ENCODE measurements around the gene AVPR1A.
"Not testable (repeated sequence)": the region's sequence is repeated elsewhere in the genome, so short reads cannot be mapped to it uniquely, and the experiment has no call there.

Gene AVPR1A

DNA sequence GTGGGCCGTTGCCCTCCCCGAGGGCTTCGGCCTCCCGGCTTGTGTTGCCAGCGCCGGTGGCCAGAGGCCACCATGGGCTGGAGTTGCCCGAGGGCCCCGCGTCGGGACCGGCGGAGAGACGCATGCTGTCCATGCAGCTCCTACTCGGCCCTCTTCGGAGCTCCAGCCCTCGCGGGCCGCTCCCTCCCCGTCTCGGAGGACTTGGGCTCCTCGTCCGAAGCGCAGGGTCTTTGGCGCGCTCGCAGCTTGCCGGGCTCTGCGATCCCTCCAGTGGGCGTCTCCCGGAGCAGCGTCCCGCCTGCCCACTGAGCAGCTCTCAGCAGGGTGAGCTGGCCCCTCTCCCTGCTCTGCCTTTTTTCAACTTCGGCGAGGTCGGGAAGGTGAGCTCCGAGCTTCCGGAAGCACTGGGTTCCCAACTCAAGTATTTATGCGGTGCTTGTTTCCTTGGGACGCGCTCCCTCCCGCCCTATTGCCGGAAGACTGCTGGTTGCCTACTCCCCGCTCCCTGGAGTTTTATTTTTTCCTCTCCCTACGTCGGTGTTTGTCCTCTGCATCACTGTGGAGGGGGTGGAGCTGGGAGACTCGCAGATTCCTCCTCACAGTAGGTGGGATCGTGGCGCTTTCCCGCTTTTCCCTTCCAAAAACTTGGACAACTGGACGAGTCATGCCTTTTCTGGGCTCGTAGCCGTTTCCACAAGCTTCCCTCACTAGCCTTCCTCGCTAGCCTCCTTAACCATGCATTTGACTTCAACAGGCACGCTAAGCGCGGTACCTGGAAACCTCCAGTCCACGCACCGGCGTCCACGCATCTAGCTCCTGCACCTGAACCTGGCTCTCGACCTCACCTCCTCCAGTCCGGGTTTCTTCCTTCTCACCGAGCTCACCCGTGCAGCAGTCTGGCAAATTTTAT, at the start of gene AVPR1A:
TSS of gene AVPR1A (minus strand) at position 489 of the 910 bp plus-strand sequence. CDS start at position 124, 365 bp downstream.
- no peak for DNase-seq (ENCODE audit: low read depth in 3 of 3)

DNA sequence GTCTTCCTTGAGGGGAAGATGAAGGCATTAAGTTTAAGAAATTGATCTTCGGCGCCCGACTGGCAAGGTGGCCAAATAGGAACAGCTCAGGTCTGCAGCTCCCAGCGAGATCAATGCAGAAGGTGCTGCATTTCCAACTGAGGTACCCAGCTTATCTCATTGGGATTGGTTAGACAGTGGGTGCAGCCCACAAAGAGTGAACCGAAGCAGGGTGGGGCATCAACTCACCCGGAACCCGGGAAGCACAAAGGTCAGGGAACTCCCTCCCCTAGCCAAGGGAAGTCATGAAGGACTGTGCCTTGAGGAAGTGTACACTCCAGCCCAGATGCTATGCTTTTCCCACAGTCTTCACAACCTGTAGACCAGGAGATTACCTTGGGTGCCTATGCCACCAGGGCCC, 45.2 kb upstream of the AVPR1A start:
- no peak for DNase-seq (ENCODE audit: low read depth in 3 of 3)

DNA sequence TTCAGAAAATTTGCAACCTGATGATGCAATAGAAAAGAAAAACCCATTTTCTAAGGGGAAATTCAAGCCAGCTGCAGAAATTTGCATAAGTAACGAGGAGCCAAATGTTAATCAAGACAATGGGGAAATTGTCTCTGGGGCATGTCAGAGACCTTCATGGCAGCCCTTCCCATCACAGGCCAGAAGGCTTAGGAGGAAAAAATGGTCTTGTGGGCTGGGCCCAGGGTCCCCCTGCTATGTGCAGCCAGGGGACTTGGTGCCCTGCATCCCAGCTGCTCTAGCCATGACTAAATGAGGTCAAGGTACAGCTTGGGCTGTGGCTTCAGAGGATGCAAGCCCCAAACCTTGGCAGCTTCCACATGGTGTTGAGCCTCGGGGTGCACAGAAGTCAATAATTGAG, 28.2 kb upstream of the AVPR1A start:
- DNase-seq (ENCODE audit: low read depth in 3 of 3) = no peak

DNA sequence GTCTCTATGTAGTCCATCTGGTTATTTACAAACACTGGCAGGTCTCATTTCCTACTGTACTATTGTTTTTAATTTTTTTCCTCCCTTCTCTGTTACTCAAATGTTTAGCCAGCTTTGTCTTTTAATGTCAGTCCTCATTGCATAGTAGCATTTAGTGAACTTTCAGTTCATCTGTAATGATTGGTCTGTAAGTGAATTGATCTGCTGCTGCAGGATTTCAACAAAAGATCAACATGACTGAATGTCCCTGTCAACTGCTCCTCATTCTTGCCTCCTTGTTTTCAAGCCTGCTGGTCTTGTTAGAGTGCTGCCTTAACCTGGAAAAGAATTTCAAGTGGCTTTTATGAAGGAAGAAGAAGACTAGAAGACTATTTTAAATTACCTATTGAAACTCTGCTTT, 19.3 kb upstream of the AVPR1A start:
- no peak for DNase-seq (ENCODE audit: low read depth in 3 of 3)

DNA sequence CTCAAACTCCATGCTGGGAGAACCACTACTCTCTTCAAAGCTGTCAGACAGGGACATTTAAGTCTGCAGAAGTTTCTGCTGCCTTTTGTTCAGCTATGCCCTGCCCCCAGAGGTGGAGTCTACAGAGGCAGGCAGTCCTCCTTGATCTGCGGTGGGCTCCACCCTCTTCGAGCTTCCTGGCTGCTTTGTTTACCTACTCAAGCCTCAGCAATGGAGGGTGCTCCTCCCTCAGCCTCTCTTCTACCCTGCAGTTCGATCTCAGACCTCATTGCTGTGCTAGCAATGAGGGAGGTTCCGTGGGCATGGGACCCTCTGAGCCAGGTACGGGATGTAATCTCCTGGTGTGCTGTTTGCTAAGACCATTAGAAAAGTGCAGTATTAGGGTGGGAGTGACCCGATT, 16.7 kb upstream of the AVPR1A start:
- DNase-seq (ENCODE audit: low read depth in 3 of 3) = not testable (repeated sequence)

DNA sequence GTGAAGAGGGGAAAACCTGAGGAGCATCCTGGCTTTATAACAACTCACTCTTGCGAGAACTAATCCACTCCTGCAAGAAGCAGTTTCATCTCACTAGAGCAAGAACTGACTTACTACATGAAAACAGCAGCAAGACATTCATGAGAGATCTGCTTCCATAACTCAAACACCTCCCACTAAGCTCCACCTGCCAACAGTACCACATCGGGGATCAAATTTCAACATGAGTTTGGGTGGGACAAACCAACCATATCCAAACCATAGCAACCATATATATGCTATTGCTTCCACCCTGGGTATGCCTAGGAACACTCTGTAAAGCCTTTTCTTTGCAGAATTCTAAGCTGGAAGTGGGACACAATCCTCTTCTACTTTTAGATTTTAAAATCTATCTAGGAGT, 13.9 kb upstream of the AVPR1A start:
- DNase-seq (ENCODE audit: low read depth in 3 of 3) = no peak

DNA sequence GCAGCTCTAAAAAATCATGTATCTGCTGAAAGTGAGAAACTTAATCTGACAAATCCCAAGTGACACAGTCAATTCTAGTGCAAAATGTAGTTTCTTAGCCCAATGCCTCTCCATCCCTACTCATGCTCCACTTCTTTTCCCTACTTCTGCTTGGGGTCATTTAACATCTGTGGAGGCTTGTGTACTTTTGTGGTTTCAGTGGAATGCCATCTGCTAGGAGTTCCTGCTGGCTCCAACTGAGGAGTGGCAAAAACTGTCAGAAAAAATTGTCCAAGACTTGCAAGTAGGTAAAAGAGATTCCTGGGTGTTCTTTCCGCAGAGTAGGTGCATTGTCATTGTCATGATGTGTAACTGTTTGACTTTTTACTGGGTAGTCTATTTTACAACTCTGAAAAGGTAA, 12.5 kb upstream of the AVPR1A start:
- DNase-seq (ENCODE audit: low read depth in 3 of 3) = no peak

DNA sequence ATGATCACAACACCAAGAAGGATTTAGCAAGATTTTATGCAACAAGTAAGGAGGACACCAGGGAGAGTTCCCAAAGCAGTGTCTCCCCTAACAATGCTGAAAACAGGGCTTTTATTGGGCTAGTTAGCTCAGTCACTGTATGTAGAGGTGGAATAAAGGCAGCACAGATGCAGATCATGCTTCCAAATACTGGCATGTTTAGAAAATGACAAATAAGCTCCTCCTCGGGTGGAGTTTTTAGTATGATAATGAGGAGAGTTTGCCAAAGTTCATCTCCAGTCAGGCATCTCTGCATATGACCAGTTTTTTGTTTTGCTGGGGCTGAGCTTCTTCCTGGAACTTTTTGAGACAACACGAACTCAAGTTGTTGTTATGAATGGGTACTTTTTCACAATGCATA, 4.4 kb upstream of the AVPR1A start:
- no peak for DNase-seq (ENCODE audit: low read depth in 3 of 3)

DNA sequence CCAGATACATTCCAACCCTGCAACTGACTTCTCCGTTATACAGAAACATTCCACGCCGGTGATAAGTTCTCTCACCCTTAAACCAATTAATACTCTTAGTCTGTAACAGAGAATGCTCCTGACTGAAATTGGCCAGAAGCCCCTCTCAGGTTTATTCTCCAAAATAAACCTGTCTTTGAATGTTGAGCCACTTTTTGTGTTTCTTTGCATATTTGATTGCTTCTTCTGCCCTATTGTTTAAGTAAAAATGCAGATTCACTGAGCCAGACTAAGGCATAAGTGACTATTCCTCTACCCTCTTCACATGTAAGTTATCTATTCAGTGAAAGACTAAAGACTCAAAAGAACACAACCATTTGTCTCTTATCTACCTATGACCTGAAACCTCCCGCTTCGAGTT, 3.6 kb upstream of the AVPR1A start:
- no peak for DNase-seq (ENCODE audit: low read depth in 3 of 3)

DNA sequence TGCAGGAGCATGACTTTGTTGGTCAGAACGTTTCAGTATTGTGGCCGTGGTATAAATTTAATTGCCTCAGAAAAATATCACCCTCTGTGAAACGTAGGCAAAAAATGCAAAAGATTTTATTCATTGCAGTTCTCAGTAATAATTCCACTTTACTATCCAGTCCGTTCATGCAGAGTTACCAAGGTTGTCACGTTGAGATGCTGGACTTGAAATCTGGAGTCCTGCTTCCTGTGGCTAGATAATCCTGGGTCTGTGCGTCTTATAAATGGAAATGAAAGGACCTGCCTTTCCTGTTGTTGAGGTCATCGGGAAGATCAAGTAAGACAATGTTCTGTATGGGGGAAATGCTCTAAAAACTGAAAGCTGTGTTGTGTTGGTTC, 1.3 kb upstream of the AVPR1A start:
- DNase-seq (ENCODE audit: low read depth in 3 of 3) = no peak

DNA sequence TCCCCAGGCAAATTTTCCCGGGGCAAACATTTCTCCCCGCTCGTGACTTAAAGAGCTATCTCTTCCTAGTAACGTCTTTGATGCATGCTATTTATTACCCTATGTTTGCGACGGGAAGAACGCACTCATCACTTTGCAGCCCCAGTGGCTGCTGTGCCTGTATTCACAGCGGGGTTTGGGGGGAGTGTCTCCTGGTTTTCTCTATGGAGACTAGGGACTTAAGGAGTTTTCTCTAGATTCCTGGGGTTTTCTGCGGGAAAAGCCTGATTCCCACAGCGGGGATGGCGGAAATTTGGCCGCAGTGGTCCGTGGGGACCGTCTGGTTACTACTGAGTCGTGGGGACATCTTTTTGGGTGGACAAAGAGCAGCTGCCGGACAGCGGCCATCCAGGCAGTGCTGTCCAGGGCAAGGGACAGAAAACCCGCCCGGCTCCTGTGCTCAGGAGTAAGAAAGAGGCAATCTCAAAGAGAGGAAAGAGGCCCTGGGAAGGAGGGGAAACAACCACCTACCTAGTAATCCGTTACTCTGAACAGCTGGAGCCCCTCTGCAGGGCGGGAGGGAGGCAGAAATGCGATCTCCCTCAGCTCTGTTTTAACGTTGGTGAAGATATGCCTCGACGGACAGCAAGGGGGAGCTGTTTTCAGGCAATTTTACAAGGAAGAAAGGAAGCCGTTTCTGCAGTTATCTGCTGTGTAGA, 771 bp upstream of the AVPR1A start:
- no peak for DNase-seq (ENCODE audit: low read depth in 3 of 3)

DNA sequence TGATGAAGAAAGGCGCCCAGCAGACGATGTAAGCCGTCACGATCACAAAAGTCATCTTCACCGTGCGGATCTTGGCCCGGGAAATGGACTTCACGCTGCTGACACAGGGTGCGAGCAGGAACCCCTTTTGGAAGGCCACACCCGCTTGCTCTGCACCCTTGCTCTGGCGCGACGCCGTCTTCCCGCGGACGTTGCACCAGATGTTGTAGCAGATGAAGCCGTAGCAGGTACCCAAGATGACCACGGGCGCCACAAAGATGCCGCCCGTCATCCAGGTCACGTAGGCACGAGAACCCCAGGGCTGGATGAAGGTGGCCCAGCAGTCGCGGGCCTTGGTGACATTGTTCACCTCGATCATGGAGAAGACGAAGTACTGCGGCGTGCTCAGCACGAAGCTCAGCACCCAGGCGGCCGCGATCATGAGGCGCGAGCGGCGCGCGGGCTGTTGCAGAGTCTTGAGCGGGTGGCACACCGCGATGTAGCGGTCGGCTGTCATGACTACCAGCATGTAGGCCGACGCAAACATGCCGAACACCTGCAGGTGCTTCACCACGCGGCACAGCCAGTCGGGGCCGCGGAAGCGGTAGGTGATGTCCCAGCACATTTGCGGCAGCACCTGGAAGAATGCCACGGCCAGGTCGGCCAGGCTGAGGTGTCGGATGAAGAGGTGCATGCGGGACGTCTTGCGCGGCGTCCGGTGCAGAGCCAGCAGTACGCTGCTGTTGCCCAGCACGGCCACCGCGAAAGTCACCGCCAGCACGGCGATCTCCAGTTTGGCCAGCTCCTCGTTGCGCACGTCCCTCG, 890 bp downstream of the AVPR1A start:
- no peak for DNase-seq (ENCODE audit: low read depth in 3 of 3)

DNA sequence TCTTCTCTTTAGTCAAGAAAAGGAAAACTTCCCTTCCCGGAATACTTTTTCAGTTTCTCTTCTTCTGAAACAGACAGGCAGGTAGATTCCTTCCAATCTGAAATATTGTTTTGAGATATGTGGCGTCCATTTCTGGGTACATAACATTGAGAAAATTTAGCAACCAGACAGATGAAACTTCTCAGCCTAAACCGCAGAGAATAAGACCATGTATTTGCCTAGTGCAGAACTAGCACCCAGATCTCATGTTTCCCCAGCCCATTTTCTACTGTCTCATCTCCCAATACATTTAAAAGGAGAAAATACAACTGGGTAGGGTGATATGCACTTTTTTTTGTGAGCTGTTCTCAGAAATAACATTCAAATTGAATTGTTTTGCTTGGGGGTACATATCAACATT, 6.4 kb downstream of the AVPR1A start:
- no peak for DNase-seq (ENCODE audit: low read depth in 3 of 3)

DNA sequence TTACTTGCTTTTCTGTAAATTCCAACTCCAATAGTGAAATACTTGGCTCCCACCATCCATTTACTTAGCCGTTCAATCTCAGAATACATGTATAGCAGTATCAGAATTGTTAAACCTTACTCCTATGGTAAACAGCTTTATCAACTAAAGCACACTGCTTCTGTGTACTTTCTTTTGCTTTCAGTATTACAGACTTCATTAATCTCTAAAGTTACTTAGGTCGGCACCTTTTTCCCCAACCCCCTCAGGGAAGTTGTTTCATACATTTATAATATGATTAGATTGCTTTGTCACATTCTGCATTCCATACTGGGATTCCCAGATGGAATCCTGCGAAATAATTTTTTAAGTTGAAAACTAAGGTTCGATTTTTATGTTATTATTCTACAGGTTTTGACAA, 12.5 kb downstream of the AVPR1A start:
- no peak for DNase-seq (ENCODE audit: low read depth in 3 of 3)

DNA sequence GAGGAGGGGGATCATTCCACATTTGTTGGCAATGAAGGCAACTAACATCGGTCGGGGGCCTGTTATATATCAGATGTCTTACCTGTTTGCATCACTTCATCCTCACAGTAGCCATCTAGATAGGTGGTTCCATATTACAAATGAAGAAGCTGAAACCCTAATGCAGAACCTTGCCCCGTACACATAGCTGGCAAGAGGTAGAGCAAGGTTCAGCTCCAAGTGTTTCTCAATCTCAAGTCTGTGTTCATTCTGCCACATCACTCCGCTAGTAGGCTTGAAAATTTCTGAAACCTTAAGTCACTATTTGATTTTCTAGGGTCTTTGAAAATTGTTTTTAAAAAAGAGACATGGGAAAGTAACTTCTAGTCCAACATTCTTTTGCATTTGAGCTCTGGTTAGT, 17.0 kb downstream of the AVPR1A start:
- DNase-seq (ENCODE audit: low read depth in 3 of 3) = no peak

DNA sequence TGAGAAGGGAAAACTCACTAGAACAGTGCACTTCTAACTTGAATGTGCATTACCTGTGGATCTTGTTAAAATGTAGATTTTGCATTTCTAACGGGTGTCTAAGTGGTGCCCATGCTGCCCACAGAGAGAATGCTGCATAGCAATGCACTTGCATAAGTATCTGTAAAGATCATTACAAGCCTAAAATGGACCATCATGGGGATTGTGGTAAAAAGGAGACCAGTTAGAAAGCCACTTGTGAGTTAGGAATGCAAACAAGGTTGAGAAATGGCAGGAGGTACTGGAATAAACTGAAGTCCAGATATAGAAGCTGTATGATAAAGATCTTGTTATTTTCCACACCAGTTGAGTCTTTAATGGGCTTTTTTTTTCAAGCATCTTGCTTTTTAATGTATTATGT, 18.8 kb downstream of the AVPR1A start:
- no peak for DNase-seq (ENCODE audit: low read depth in 3 of 3)

DNA sequence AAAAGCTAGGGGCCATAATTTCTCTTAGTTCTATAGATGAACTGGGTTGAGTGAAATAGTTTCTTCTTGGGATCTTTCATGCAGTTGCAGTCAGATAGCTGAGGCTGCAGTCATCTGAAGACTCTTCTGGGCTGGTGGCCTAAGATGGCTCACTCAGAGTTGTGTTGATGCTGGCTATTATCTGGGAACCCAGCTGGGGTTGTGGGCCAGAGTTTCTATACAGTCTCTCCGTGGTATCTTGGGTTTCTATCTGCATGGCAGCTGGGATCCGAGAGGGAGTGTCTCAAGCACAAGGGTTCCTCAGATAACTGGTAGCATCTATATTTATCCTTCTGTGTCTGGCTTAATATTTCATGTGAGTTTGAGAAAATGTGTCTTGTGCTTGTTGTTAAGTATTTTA, 21.1 kb downstream of the AVPR1A start:
- DNase-seq (ENCODE audit: low read depth in 3 of 3) = no peak

DNA sequence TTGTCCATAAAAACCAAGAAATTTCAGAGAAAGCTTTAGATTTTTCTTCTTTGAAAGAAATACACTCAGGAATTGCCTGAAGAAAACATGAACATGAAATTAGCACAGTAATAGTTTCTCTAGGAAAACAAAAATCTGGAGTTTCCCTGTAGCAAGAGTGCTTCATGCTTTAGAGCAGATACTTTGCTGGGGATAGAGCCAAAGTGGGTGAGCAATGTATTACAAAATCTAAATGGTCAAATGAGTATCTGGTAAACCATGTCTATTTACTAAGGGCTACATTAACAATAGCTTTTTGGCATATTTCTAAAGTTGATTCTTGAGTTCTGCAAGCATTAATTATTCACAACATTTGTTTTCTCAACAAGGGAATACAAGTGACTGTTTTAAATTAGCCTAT, 26.2 kb downstream of the AVPR1A start:
- DNase-seq (ENCODE audit: low read depth in 3 of 3) = no peak

DNA sequence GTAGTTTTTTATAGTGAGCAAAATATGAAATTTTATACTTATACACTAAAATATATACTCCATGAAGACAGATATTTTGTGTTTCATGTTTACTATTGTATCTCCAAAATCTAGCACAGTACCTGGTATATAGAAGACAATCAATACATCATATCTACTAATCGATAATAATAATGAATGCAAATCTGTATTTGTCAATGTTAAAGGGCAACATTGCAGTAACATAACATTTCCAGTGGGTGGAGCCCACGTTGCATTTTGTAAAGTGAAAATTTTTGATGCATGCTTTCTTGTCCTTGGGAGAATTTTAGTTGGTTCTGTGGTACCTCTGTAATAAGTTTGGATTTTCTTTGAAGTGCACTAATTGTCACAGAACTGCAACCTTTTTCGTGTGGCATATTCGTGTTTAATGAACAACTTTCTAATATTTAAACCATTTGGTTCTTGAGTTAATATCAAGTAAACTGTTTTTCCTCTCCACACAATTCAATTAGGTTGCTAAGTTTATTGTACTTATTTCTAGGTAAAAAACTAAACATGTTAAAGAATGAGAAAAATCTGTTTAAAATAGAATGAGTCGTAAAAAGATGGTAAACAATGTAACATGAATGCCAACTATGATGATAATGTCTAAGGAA, 47.4 kb downstream of the AVPR1A start:
- no peak for DNase-seq (ENCODE audit: low read depth in 3 of 3)

DNA sequence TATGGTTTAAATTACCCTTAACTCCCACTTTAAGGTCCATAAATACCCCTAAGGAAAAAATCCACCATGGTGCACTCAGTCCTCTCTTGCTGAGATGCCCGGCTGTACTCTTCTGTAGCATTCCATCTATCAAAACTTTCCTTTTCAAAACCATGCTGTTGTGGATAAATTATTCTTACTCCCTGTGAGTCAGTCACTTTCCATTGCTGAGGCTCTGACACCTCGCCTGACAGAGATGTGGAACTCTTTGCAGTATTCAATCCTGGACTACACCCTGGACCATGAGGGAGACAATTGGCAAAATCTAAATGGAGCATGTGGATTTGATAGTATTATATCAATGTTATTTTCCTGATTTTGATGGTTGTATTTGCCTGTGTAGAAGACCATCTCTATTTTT, 49.1 kb downstream of the AVPR1A start:
- DNase-seq (ENCODE audit: low read depth in 3 of 3) = no peak

DNA sequence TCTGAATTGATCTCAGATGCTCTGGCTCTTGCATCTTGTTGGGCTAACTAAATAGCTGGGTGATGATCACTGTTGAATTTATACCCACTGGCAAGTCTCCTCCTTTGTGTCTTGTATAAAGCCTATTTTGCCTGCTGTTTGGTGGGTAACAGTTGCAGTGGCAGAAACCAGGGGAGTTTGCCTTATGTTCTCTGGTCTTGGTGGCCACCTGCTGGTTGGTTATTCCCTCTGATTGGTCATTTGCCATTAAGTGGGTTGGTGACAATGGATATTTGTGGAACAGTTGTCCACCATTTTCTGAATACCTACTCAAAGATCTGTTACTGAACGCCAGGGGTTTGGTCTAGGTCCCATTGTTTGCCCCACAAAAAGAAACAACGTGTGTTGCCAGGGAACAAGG, 52.1 kb downstream of the AVPR1A start:
- no peak for DNase-seq (ENCODE audit: low read depth in 3 of 3)

DNA sequence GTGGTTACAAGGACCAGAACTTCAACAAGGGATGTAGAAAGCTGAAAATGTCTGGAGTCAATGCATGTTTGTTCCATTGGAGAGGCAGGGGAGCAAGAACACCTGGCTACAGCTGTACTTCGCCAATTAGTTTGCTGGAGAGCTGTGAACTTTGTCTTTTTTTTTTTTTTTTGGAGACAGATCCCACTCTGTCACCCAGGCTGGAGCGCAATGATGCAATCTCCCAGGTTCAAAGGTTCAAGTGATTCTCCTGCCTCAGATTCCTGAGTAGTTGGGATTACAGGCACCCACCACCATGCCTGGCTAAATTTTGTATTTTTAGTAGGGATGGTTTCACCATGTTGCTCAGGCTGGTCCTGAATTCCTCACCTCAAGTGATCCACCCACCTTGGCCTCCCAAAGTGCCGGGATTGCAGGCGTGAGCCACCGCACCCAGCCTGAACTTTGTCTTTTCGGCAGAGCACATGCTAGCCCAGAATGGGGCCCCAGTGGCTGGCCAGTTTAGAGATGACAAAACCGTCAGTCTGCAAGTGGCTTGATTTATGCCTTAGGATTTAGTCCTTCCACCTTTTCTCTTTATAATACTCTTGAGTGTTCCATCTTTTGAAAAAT, 55.5 kb downstream of the AVPR1A start:
- DNase-seq (ENCODE audit: low read depth in 3 of 3) = no peak
